WI38 (cell line): Measurements from ENCODE around the gene NUP133.

Experiments
- H3K4me3 ChIP-seq: 2 replicates; pipeline ENCODE4 v1.5.1; 2011; ENCODE audit warnings: low read depth, mild to moderate bottlenecking, control low read depth, low read length
- TF ChIP-seq, protein P1 (sequence below): IDR thresholded peaks from 2 replicates; pipeline ENCODE4 v1.5.1; 2012; ENCODE audit warnings: low read depth, mild to moderate bottlenecking, control low read depth, low read length

The NUP133 gene

DNA sequence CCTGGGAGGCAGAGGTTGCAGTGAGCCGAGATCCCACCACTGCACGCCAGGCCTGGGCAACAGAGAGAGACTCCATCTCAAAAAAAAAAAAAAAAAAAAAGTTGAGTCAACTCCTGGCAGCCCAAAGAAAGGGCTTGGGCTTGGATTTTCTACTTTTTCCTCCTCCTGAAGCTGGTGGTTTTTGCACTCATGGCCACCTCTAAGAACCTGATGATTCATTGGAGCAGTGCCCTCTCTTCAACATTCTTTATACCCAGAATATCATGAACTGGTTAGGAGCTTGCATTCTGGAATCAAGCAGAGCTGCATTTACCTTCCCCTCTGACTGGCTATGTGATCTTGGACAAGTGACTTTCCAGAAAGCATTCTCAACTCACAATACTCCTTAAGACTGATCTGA lies 70.7 kb downstream of the NUP133 start:
- TF ChIP-seq, protein P1, sequence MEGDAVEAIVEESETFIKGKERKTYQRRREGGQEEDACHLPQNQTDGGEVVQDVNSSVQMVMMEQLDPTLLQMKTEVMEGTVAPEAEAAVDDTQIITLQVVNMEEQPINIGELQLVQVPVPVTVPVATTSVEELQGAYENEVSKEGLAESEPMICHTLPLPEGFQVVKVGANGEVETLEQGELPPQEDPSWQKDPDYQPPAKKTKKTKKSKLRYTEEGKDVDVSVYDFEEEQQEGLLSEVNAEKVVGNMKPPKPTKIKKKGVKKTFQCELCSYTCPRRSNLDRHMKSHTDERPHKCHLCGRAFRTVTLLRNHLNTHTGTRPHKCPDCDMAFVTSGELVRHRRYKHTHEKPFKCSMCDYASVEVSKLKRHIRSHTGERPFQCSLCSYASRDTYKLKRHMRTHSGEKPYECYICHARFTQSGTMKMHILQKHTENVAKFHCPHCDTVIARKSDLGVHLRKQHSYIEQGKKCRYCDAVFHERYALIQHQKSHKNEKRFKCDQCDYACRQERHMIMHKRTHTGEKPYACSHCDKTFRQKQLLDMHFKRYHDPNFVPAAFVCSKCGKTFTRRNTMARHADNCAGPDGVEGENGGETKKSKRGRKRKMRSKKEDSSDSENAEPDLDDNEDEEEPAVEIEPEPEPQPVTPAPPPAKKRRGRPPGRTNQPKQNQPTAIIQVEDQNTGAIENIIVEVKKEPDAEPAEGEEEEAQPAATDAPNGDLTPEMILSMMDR = no peak

DNA sequence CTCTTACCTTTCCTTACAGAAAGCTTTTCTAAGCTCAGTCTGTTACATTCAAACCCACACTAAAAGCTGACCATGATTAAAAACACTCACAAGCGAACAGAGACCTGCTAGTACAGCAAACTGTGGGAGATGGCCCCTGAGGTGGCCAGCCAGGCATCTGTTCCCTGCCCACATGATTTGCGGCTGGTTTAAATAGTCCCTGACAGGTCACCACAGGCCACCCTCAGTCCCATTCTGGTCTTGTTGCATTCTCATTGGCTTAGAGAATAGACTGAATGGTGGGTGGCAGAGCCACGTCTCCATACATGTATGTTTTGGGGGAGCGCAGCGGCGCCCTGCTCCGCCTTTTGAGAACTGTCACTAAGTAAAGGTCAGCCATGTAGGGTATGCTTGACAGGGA lies 71.9 kb downstream of the NUP133 start:
- no peak overlapping the region for H3K4me3 ChIP-seq
- TF ChIP-seq, protein P1 = no peak

More for the DNA sequence above, 70.7 kb downstream of the NUP133 start:
- H3K4me3 ChIP-seq = no peak overlapping the region

DNA sequence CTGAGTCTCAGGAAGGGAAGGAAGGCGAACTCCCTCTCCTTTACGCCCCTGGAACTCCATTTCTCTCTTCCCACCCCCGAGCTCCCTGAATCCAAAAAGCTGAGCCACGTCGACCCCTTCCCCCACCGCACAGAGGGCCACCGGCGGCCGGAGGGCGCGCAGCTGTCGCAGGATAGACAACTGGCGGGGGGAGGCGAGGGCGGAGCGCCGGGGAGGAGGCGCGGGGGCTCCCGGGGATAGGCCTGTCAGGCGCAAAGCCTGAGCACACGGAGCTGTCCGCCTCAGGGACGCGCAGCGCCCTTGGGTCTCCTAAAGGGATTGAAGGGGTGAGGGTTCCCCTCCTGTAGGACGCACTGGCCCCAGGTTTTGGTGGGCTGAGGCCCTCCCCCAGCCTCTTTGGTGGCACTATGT lies 73.5 kb downstream of the NUP133 start:
- TF ChIP-seq, protein P1 = no peak
- no peak overlapping the region for H3K4me3 ChIP-seq

DNA sequence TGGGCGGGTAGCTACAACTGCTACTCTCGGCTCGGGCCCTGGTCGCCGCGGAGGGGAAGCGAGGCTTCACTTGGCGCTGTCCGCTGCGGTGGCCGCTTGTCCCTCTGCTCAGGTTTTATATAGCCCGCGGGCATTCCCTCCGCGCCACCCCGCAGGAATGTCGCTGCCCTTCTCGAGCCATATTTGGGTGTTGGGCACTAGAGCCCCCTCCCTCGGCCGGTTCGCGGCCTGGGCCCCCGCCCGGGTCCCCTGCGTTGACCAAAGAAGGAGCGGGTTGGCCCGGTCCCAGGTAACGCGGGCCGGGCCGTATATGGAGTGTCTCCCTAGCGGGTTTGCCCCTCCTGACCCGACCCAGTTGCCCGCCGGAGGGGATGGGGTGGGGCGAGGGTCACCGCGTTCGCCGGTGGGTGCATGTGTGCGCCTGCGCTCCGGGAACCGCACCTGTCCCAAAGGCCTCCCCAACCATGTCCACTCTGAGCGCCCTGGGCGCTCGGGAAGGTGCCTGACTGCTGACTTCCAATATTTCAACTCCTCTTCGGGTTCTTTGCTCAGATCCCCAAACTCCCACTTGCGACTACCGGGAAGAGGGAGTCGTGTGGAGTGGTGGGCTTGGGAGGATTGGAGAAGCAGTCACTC lies 74.0 kb downstream of the NUP133 start, which contains the start of gene ACTA1:
Gene ACTA1, minus strand, starts transcription at position 90 of the 636 bp plus-strand sequence. CDS start 979 bp downstream, outside the sequence.
- H3K4me3 ChIP-seq = no peak within 1 kb of the TSS

DNA sequence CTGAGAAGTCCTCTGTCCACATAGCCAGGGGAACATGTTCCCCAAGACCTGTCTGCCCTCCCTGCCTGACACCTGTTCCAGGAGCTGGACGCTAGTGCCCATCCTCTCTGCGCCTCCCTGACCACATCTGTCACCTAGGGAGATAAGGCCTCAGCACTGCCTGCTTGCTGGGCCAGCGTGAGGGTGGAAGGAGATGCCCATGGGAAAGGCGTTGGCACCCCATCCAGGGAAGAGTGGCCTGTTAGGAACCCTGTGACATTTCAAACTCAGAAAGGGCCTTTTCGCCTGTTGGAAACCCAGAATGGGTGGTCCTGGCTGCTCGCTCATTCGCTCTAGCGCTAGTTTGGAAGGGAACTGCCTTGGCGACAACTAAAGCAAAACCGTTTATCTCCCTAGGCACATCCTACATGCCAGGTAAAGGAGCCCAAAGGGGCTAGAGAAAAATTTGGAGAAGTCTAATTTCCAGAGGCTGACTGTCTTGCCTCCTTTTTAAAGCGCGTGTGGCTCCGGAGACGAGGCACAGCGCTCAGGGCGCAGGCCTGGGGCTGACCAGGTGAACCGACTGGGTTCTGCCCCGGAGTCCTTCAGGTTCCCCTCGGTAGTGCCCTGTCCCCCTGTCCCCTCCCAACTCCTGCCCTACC lies 74.7 kb downstream of the NUP133 start:
- no peak overlapping the region for H3K4me3 ChIP-seq
- TF ChIP-seq, protein P1 = no peak

More for the DNA sequence above, 74.0 kb downstream of the NUP133 start, which contains the start of gene ACTA1:
- TF ChIP-seq, protein P1 = no peak

DNA sequence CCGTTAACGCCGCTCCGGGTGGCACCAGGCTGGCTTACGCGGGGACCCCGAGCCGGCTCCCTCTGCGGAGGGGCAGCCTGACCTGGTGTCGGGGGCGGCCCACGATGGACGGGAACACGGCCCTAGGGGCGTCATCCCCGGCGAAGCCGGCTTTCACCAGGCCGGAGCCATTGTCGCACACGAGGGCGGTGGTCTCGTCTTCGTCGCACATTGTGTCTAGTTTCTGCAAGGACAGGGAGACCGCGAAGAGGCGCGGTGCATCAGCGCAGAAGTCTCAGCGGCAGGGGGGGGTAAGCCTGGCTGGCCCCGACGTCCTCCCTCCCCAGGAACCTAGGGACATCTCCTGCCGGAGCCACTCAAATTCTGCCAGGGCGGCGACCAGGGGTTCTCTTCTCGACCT lies 75.2 kb downstream of the NUP133 start:
- H3K4me3 ChIP-seq = no peak overlapping the region
- TF ChIP-seq, protein P1 = no peak

DNA sequence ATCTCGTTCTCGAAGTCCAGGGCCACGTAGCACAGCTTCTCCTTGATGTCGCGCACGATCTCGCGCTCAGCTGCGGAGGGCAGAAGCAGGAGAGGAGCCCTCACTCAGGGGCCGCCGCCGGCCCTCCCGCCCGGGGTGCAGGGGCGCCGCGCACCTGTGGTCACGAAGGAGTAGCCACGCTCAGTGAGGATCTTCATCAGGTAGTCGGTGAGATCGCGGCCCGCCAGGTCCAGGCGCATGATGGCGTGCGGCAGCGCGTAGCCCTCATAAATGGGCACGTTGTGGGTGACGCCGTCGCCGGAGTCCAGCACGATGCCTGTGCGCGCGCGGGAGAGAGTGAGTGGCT lies 76.1 kb downstream of the NUP133 start:
- no peak overlapping the region for H3K4me3 ChIP-seq
- TF ChIP-seq, protein P1 = no peak
